ENCODE results near the gene SULT1B1.

DNA sequence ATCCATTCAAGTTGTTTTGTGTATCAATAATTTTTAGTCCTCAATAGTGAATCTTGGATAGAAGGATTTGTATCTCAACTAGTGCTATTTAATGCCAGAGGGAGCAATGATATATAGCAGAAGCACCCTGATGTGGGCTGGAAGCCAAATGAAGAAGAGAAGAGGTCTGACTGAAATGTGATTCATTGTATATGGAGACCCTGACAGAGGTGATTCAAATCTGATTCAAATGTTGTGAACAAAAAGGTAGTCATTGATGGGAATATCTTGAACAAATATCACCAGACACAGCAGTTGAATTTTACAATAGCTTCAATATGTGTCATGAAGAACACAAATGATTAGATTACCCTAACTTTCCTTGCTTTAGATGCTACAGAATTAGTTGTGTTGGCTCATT is 27.5 kb upstream of the SULT1B1 start:
- TF ChIP-seq, protein P1, sequence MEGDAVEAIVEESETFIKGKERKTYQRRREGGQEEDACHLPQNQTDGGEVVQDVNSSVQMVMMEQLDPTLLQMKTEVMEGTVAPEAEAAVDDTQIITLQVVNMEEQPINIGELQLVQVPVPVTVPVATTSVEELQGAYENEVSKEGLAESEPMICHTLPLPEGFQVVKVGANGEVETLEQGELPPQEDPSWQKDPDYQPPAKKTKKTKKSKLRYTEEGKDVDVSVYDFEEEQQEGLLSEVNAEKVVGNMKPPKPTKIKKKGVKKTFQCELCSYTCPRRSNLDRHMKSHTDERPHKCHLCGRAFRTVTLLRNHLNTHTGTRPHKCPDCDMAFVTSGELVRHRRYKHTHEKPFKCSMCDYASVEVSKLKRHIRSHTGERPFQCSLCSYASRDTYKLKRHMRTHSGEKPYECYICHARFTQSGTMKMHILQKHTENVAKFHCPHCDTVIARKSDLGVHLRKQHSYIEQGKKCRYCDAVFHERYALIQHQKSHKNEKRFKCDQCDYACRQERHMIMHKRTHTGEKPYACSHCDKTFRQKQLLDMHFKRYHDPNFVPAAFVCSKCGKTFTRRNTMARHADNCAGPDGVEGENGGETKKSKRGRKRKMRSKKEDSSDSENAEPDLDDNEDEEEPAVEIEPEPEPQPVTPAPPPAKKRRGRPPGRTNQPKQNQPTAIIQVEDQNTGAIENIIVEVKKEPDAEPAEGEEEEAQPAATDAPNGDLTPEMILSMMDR (IDR thresholded peaks at IDR 0.05): no peak
- TF ChIP-seq POLR2A (IDR thresholded peaks at IDR 0.05): no peak

Data from heart left ventricle (tissue), 13 donors.